Measurements from ENCODE around the gene GLIPR1L2.
"Not testable (repeated sequence)": the region's sequence is repeated elsewhere in the genome, so short reads cannot be mapped to it uniquely, and the experiment has no call there.

GLIPR1L2 gene

DNA sequence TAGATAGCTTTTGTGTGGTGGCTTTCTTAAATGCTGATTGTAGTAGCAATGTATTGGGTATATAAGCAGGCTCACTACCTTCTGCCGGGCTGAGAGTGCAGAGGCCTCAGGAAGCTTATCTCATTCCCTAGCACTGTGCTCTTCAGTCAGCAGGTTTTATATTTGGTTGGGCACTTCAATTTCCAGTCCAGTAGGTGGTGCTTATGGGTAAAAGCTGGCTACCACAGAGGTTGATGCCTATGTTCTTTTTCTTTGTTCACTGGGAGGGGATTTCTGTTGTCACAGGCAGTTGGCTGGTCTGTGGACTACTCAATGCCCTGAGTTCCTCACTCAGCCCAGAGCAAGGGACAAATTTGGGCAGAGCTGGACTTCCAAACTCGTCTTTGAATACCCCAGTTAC, 46.7 kb downstream of the GLIPR1L2 start:
- H3K4me3 ChIP-seq (ENCODE audit: low read depth in 1 of 2, low read length in 2 of 2) = no peak overlapping the region
- no peak overlapping the region for H3K9ac ChIP-seq (ENCODE audit: low read length)
- H3K4me1 ChIP-seq (ENCODE audit: insufficient read depth, low read length) = no peaks in the 10 kb centered on the region
- no peaks in the 10 kb centered on the region for H3K27me3 ChIP-seq (ENCODE audit: control insufficient read depth in 1 of 2, insufficient read depth in 2 of 2, low read length in 2 of 2)
- H3K9me3 ChIP-seq (ENCODE audit: low read length) = peaks cover 5% of the 10 kb centered on the region
- H3K36me3 ChIP-seq (ENCODE audit: insufficient read depth, low read length) = no peaks in the 10 kb centered on the region
- H3K27ac ChIP-seq (ENCODE audit: low read depth, low read length) = no peak overlapping the region

DNA sequence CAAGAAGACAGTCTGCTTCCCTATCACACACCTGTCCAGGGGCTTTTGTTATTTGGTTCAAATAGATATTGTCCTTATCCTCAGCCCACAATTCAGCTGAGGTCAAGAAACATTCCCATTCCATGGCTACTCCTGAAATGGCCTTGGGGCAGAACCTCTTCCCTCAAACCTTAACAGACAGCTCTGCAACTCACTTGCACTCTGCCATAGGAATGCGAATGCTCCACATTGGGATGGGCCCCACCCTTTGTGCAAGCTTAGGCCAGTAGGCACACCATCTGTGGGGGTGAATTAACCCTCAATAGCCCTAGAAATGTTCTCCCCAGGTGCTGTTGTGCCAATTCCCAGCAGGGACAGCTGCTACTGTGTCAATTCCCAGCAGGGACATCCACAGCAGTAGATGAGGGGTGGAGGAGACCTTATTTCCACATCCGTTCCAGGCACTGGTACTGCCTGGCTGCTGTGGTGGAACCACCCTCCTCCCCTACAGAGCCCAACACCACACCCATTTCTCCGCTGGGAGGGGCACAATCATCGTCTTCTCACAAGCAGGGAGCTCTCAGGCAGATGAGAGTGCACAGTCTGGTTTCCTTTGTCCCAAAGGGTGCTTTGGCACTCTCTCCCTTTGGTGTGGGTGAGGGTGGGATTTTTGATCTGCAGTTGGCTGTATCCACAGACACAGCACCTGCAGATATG, 47.3 kb downstream of the GLIPR1L2 start:
- Histone ChIP-seq H3K9ac (ENCODE audit: low read length) (no peak overlapping the region), H3K36me3 (ENCODE audit: insufficient read depth, low read length) (no peaks in the 10 kb centered on the region), H3K27ac (ENCODE audit: low read depth, low read length) (no peak overlapping the region), H3K27me3 (ENCODE audit: control insufficient read depth in 1 of 2, insufficient read depth in 2 of 2, low read length in 2 of 2) (no peaks in the 10 kb centered on the region), H3K4me3 (ENCODE audit: low read depth in 1 of 2, low read length in 2 of 2) (no peak overlapping the region), H3K9me3 (ENCODE audit: low read length) (peaks cover 5% of the 10 kb centered on the region), H3K4me1 (ENCODE audit: insufficient read depth, low read length) (no peaks in the 10 kb centered on the region)

DNA sequence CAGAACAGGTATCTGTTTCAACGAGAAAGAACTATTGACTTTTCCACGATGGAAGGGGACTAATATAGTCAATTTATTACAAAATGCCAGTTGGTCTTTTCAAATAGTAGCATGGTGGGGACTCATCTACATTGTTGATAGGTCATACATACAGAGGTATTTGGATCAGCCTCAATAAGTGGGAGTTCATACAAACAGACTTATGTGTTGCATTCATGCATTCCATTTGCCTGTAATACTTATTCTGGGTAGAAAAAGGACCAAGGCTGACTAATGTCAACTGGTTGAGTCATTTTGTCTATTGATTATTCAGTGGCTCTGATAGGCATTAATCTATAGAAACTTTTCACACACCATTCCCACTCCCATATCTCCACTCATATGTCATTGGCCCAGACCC, 48.2 kb downstream of the GLIPR1L2 start:
- Histone ChIP-seq H3K27ac (ENCODE audit: low read depth, low read length) (no peak overlapping the region), H3K4me1 (ENCODE audit: insufficient read depth, low read length) (no peaks in the 10 kb centered on the region), H3K4me3 (ENCODE audit: low read depth in 1 of 2, low read length in 2 of 2) (no peak overlapping the region), H3K27me3 (ENCODE audit: control insufficient read depth in 1 of 2, insufficient read depth in 2 of 2, low read length in 2 of 2) (no peaks in the 10 kb centered on the region), H3K9ac (ENCODE audit: low read length) (no peak overlapping the region), H3K9me3 (ENCODE audit: low read length) (peaks cover 5% of the 10 kb centered on the region), H3K36me3 (ENCODE audit: insufficient read depth, low read length) (no peaks in the 10 kb centered on the region)

DNA sequence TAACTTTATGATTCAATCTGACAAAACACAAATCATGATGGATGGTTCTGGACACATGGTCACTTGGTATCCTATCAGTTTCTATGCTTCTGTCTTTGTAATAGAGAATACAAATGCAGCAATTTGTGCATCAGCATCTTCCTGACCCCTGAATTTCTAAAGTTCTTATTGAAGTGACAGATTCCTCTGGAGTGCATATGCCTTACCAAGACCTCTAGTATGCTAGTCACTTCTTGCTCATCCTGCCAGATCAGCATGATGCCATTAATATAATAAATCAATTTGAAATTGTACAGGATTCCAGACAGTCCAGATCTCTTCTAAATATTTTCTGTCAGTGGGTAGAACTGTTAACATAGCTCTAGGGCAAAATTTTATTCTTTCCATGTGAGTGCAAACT, 49.0 kb downstream of the GLIPR1L2 start:
- Histone ChIP-seq H3K36me3 (ENCODE audit: insufficient read depth, low read length) (no peaks in the 10 kb centered on the region), H3K4me1 (ENCODE audit: insufficient read depth, low read length) (no peaks in the 10 kb centered on the region), H3K9ac (ENCODE audit: low read length) (no peak overlapping the region), H3K27ac (ENCODE audit: low read depth, low read length) (no peak overlapping the region), H3K27me3 (ENCODE audit: control insufficient read depth in 1 of 2, insufficient read depth in 2 of 2, low read length in 2 of 2) (no peaks in the 10 kb centered on the region), H3K9me3 (ENCODE audit: low read length) (peaks cover 5% of the 10 kb centered on the region), H3K4me3 (ENCODE audit: low read depth in 1 of 2, low read length in 2 of 2) (no peak overlapping the region)

DNA sequence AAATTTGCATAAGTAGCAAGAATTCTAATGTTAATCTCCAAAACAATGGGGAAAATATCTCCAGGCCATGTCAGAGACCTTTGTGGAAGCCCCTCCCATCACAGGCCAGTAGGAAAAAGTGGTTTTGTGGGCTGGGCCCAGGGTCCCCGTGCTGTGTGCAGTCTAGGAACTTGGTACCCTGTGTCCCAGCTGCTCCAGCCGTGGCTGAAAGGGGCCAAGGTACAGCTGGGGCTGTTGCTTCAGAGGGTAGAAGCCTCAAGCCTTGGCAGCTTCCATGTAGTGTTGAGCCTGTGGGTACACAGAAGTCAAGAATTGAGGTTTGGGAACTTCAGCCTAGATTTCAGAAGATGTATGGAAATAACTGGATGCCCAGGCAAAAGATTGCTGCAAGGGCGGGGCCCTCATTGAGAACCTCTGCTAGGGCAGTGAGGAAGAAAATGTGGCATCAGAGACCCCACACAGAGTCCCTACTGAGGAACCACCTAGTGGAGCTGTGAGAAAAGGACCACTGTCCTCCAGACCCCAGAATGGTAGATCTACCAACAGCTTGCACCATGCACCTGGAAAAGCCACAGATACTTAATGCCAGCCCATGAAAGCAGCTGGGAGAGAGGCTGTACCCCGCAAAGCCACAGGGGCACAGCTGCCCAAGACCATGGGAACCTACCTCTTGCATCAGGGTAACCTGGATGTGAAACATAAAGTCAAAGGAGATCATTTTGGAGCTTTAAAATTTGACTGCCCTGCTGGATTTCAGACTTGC, 51.0 kb downstream of the GLIPR1L2 start:
- not testable (repeated sequence) for H3K4me1 ChIP-seq (ENCODE audit: insufficient read depth, low read length); H3K4me3 ChIP-seq (ENCODE audit: low read depth in 1 of 2, low read length in 2 of 2); H3K9ac ChIP-seq (ENCODE audit: low read length); H3K27ac ChIP-seq (ENCODE audit: low read depth, low read length); H3K9me3 ChIP-seq (ENCODE audit: low read length); H3K36me3 ChIP-seq (ENCODE audit: insufficient read depth, low read length); H3K27me3 ChIP-seq (ENCODE audit: control insufficient read depth in 1 of 2, insufficient read depth in 2 of 2, low read length in 2 of 2)

DNA sequence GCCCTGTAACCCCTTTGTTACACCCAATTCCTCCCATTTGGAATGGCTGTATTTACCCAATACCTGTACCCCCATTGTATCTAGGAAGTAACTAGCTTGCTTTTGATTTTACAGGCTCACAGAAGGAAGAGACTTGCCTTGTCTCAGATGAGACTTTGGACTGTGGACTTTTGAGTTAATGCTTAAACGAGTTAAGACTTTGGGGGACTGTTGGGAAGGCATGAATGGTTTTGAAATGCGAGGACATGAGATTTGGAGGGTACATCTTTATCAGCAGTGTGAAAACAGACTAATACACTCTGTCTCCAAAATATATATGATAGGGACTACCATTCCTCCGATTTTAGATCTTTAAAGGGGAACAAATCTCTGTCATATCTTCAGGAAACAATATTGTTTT, 51.6 kb downstream of the GLIPR1L2 start:
- H3K27ac ChIP-seq (ENCODE audit: low read depth, low read length); H3K27me3 ChIP-seq (ENCODE audit: control insufficient read depth in 1 of 2, insufficient read depth in 2 of 2, low read length in 2 of 2): not testable (repeated sequence)

DNA sequence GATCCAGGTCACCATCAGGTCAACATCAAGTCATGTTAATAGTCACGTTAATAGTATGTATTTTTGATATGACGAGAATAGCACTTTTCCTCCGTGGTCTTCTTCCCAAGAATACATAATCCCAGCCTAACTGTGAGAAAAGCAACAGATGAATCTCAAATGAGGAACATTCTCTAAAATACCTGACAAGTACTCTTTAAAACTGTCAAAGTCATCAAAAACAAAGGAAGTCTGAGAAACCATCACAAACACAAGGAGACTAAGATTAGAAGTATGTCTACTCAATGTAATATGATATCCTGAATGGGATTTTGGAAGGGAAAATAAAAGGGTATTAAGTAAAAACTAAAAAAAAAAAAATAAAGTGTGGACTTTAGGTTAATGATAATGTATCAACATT, 52.8 kb downstream of the GLIPR1L2 start:
- Histone ChIP-seq H3K9me3 (ENCODE audit: low read length) (no peaks in the 10 kb centered on the region), H3K4me1 (ENCODE audit: insufficient read depth, low read length) (no peaks in the 10 kb centered on the region)

More for the DNA sequence above, 51.6 kb downstream of the GLIPR1L2 start:
- H3K9ac ChIP-seq (ENCODE audit: low read length); H3K36me3 ChIP-seq (ENCODE audit: insufficient read depth, low read length); H3K4me3 ChIP-seq (ENCODE audit: low read depth in 1 of 2, low read length in 2 of 2); H3K4me1 ChIP-seq (ENCODE audit: insufficient read depth, low read length); H3K9me3 ChIP-seq (ENCODE audit: low read length): not testable (repeated sequence)

DNA sequence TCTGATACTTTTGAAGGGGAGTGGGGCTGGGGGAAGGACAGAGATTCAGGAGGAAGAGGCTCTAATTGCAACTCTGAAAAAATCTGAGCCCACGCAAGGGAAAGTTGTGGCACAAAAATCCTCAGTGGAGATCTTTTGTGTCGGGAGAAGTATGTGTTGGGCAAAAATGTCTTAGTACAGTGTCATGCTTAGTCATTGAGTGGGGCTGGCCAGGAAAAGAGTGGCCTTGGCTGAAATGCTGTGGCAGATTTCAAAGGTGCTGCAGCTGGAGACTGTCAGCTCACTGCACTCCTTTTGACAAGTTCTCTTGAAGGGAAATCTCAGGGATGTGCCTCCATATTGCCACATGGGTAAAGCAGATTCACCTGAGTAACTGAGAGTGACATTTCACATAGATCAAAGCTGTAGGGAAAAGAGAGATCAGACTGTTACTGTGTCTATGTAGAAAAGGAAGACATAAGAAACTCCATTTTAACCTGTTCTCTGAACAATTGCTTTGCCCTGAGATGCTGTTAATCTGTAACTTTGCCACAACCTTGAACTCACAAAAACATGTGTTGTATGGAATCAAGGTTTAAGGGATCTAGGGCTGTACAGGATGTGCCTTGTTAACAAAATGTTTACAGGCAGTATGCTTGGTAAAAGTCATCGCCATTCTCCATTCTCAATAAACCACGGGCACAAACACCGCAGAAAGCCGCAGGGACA, 53.7 kb downstream of the GLIPR1L2 start:
- Histone ChIP-seq H3K27ac (ENCODE audit: low read depth, low read length) (no peak overlapping the region), H3K4me1 (ENCODE audit: insufficient read depth, low read length) (no peaks in the 10 kb centered on the region), H3K36me3 (ENCODE audit: insufficient read depth, low read length) (no peaks in the 10 kb centered on the region), H3K9me3 (ENCODE audit: low read length) (no peaks in the 10 kb centered on the region), H3K9ac (ENCODE audit: low read length) (no peak overlapping the region), H3K4me3 (ENCODE audit: low read depth in 1 of 2, low read length in 2 of 2) (no peak overlapping the region), H3K27me3 (ENCODE audit: control insufficient read depth in 1 of 2, insufficient read depth in 2 of 2, low read length in 2 of 2) (no peaks in the 10 kb centered on the region)

More for the DNA sequence above, 52.8 kb downstream of the GLIPR1L2 start:
- Histone ChIP-seq H3K27ac (ENCODE audit: low read depth, low read length) (no peak overlapping the region), H3K4me3 (ENCODE audit: low read depth in 1 of 2, low read length in 2 of 2) (no peak overlapping the region), H3K27me3 (ENCODE audit: control insufficient read depth in 1 of 2, insufficient read depth in 2 of 2, low read length in 2 of 2) (no peaks in the 10 kb centered on the region), H3K36me3 (ENCODE audit: insufficient read depth, low read length) (no peaks in the 10 kb centered on the region), H3K9ac (ENCODE audit: low read length) (no peak overlapping the region)

DNA sequence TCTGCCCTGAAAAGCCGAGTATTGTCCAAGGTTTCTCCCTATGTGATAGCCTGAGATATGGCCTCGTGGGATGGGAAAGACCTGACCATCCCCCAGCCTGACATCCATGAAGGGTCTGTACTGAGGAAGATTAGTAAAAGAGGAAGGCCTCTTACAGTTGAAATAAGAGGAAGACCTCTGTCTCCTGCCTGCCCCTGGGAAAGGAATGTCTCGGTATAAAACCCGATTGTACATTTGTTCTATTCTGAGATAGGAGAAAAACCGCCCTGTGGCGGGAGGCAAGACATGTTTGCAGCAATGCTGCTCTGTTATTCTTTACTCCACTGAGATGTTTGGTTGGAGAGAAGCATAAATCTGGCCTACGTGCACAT, 54.2 kb downstream of the GLIPR1L2 start:
- not testable (repeated sequence) for H3K27me3 ChIP-seq (ENCODE audit: control insufficient read depth in 1 of 2, insufficient read depth in 2 of 2, low read length in 2 of 2); H3K9me3 ChIP-seq (ENCODE audit: low read length); H3K9ac ChIP-seq (ENCODE audit: low read length); H3K36me3 ChIP-seq (ENCODE audit: insufficient read depth, low read length); H3K27ac ChIP-seq (ENCODE audit: low read depth, low read length); H3K4me3 ChIP-seq (ENCODE audit: low read depth in 1 of 2, low read length in 2 of 2); H3K4me1 ChIP-seq (ENCODE audit: insufficient read depth, low read length)

DNA sequence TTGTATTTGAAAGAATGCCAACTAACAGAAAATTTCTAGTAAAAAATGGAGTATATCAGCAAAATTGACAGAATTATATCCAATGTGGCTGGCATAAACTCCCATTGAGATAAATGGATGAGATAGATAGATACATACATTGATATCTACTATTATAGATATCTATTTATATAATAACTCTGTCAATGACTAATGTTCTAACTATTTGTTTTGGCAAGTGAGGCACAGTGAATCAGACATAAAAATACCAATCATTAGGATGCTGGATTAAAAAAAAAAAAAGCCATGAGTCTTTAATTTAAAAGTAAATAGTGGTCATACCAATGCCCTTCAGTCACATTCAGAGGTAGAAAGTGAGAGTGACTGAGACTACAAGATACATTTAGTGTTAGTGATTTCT, 56.0 kb downstream of the GLIPR1L2 start:
- no peaks in the 10 kb centered on the region for H3K4me1 ChIP-seq (ENCODE audit: insufficient read depth, low read length)
- no peaks in the 10 kb centered on the region for H3K9me3 ChIP-seq (ENCODE audit: low read length)
- H3K27me3 ChIP-seq (ENCODE audit: control insufficient read depth in 1 of 2, insufficient read depth in 2 of 2, low read length in 2 of 2) = no peaks in the 10 kb centered on the region
- no peak overlapping the region for H3K9ac ChIP-seq (ENCODE audit: low read length)
- no peak overlapping the region for H3K4me3 ChIP-seq (ENCODE audit: low read depth in 1 of 2, low read length in 2 of 2)
- H3K27ac ChIP-seq (ENCODE audit: low read depth, low read length) = no peak overlapping the region
- H3K36me3 ChIP-seq (ENCODE audit: insufficient read depth, low read length) = no peaks in the 10 kb centered on the region

DNA sequence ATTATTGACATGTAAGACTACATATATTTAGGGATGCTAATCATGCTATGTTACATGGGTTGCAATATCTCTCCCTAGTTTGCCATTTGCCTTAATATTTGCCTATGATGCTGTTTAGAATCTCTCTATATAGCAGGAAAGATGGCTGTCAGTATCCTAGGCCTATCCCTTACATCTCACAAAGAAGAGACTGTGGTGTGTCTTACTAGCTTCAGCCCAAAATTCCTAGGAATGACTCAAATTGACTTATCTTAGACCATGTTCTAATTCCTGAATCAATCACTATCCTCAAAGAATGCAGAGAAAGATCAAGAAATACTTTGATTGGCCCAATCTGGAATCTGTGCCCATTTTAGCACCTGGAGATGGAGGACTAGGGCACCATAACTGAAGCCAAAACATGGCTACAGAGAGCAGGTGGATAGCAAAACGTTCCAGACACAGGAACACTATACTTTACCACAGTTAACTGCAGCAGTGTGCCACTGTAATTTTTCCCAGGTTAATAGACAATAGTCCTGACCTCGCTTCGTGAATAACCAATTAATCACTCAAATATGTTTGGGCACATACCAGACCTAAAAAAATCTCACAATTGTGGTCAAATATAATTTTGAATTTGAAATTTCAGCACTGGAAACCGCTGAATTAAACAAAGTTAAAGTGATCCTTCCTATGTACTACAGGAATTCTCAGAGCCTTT, 57.0 kb downstream of the GLIPR1L2 start:
- no peaks in the 10 kb centered on the region for H3K27me3 ChIP-seq (ENCODE audit: control insufficient read depth in 1 of 2, insufficient read depth in 2 of 2, low read length in 2 of 2)

More for the DNA sequence above, 57.0 kb downstream of the GLIPR1L2 start:
- no peaks in the 10 kb centered on the region for H3K4me1 ChIP-seq (ENCODE audit: insufficient read depth, low read length)
- no peaks in the 10 kb centered on the region for H3K9me3 ChIP-seq (ENCODE audit: low read length)
- no peak overlapping the region for H3K4me3 ChIP-seq (ENCODE audit: low read depth in 1 of 2, low read length in 2 of 2)
- H3K36me3 ChIP-seq (ENCODE audit: insufficient read depth, low read length) = no peaks in the 10 kb centered on the region
- H3K9ac ChIP-seq (ENCODE audit: low read length) = no peak overlapping the region
- H3K27ac ChIP-seq (ENCODE audit: low read depth, low read length) = no peak overlapping the region

All from muscle layer of colon (tissue), 2 donors.